NCI-H128 (cell line): ENCODE measurements around the gene MAP3K5.

Experiments used
- DNase-seq: peaks from one replicate; lab custom pipeline; 2025; ENCODE audit not compliant: unreplicated experiment; lab: John Stamatoyannopoulos, UW

Gene MAP3K5

DNA sequence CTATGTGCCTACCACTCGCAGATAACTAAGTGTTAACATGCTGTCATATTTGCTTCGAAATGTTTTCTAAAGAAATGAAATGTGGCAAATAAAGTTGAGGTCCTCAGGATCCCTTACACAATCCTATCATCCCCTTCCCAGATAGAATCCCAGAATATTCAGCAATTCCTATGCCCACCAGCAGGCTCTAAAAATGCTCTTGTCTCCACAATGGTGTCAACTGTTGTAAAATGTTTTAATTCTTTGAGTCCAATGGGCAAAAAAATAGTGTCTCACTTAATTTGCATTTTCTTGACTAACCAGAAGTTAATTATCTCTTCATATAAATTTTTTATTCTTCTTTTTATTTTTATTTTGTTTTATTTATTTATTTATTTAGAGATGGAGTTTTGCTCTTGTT, 138.2 kb downstream of the MAP3K5 start:
- DNase-seq: no peak

DNA sequence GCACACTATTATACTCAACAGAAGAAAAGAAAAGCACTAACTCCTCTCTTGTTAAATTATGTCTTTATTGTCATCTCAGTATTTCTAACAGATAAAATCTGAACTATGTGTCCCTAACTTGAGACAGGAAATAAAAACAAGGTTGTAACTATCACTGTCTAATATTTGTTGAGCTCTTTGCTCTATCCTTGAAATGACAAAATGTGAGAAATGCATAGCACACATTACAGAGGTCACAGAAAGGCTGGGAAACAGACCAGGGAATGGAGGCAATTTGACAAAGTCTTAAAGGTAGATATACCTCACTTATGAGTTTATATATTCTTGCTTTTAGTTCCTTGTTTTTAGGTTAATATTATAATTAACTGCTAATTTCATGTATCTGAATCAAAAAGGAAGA, 139.6 kb downstream of the MAP3K5 start:
- DNase-seq: no peak

DNA sequence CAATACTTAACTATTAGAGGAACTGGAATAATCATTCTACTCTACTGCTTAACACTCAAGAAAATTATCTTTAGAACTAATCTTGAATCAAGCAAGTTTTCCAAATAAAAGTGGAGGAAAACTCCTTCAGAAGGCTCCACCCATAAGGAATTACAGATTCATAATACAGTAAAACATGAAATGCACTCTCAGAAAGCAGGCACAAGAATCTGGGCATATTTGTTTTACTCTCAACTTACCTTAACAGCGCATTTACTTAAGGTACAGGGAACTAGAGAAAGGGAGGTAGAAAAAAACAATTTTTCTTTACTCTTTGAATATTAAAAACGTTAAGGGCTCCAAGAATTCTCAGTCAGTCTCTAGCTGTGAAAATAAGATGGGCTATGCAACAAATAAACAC, 140.3 kb downstream of the MAP3K5 start:
- DNase-seq: no peak

GRCh38 chr6:136647363-136647852, 144.9 kb downstream of the MAP3K5 start:
- DNase-seq: no peak

- no peak for DNase-seq
Measured at GRCh38 chr6:136646377-136646776, 145.9 kb downstream of the MAP3K5 start.

GRCh38 chr6:136644597-136644952, 147.7 kb downstream of the MAP3K5 start:
- DNase-seq: no peak

GRCh38 chr6:136643850-136644596, 148.3 kb downstream of the MAP3K5 start:
- peak; percentile 68 for DNase-seq

- no peak for DNase-seq
Measured at GRCh38 chr6:136641873-136642465, 150.3 kb downstream of the MAP3K5 start.

DNA sequence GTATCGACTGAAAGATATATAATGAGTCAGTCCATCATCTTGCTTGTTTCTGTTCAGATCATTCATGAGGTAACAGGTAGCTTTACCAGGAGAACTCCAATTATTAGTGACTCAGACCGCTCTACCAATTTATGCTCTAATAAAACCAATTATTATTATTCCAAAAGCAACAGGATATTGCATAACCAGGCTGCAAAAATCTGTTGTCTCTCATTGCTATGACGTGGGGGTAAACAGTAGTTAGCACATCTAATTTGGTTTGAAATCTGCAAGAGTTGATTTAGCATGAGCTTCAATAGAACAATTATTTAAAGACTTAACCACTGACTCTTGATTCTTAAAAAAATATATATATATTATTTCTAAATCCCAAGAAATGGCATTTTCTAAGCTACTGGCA, 151.1 kb downstream of the MAP3K5 start:
- DNase-seq: no peak

- DNase-seq: no peak
Measured at GRCh38 chr6:136640132-136640915, 152.0 kb downstream of the MAP3K5 start.

DNA sequence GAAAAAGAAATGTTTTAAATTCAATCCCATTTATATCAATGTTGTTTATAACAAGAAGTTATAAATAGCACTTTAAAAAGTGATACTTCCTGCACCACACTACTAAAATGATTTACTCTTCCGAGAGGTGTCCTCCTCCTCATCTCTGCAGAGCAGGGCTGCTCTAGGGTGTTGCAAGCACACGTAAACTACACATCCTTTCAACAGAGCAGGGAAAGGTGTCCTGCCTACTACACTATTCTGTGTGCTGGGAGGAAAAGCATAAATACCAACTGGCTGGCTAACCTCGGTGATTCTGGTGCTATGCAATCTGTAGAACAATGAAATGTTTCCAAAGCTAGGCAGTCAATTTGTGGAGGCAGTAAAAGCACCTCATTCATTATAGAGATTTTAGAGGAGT, 152.6 kb downstream of the MAP3K5 start:
- DNase-seq: no peak

DNA sequence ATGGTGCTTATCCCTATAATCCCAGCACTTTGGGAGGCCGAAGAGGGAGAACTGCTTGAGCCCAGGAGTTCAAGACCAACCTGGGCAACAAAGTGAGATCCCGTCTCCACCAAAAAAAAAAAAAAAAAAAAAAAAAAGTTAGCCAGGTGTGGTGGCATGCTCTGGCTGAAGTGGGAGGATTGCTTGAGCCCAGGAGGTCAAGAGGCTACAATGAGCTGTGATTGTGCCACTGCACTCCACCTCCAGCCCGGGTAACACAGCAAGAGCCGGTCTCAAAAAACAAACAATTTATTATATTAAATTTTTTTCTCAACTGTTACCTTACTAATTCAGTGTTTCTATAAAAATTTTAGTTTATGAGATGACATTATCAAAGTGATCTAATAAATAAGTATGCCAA, 156.7 kb downstream of the MAP3K5 start:
- no peak for DNase-seq

GRCh38 chr6:136633355-136633754, 158.9 kb downstream of the MAP3K5 start:
- DNase-seq: no peak

- no peak for DNase-seq
Measured at GRCh38 chr6:136628996-136629395, 163.3 kb downstream of the MAP3K5 start.

GRCh38 chr6:136627191-136627590, 165.1 kb downstream of the MAP3K5 start:
- DNase-seq: no peak

DNA sequence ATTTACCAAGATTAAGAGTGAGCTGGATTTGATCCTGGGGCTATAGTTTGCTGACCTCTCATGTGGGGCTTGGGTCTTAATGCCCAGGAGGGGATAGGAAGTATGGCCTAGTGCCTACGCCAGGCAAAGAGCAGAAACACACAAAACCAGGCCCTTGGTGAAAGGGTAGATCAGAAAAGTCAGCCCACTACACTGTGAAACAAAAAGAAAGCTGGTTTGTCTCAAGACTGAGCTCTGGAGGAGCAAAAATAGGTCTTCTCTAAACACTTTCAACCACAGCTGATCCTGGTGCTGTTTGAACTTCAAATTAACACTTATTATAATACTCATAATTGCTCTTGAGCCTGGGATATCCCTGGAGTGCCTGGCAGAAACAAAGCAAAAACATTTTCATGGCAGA, 167.0 kb downstream of the MAP3K5 start:
- DNase-seq: no peak

- DNase-seq: no peak
Measured at GRCh38 chr6:136624347-136624746, 167.9 kb downstream of the MAP3K5 start.

- DNase-seq: no peak
Measured at GRCh38 chr6:136618086-136618485, 174.2 kb downstream of the MAP3K5 start.

DNA sequence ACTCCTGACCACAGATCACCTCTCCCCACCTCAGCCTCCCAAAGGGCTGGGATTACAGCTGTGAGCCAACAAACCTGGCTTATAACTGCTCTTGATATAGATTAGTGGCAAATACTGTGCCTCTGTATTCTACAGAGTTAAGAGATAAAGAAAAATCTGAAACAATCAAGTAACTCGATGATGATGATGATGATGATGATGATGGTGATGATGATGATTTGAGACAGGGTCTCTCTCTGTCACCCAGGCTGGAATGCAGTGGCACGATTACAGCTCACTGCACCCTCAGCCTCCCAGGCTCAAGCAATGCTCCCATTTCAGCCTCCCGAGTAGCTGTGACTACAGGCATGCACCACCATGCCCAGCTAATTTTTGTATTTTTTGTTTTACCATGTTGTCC, 175.8 kb downstream of the MAP3K5 start:
- DNase-seq: no peak

GRCh38 chr6:136614994-136615393, 177.3 kb downstream of the MAP3K5 start:
- DNase-seq: no peak

GRCh38 chr6:136614350-136614749, 177.9 kb downstream of the MAP3K5 start:
- DNase-seq: no peak

DNA sequence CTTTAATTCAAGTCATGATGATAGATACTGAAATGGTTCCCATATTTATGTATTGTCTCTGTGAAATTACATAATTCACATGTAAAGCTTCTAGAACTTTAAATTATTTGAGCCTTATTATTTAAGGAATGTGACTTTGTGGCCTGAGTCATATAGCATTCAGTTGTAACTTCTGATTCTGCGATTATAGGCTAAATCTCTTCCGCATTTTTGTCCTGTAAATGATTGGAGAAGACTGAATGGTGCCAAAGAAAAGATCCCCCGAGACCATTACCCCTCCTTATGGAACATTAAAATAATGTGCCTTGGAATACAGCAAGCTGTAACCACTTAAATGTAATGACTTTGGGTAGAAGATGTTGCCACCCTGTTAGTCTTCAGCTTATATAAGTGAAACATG, 178.8 kb downstream of the MAP3K5 start:
- no peak for DNase-seq
